ENCODE measurements around the gene ESPNL.

- TF ChIP-seq POLR2A (IDR thresholded peaks at IDR 0.05; ENCODE audit: low read length) (no peak), GATA1 (IDR thresholded peaks at IDR 0.05; ENCODE audit: low read depth, low read length) (no peak)
Observed at GRCh38 chr2:238097988-238098871, 1.9 kb upstream of the ESPNL start.
